Head of caudate nucleus (tissue), 42 donors: ENCODE results near the gene IGF2BP1.
"Not testable (repeated sequence)": the region's sequence is repeated elsewhere in the genome, so short reads cannot be mapped to it uniquely, and the experiment has no call there.

ENCODE experiments used
- DNase-seq, 42 donors: peaks; one replicate each; pipeline versions ENCODE4 v3.0.0 to v3.0.0-alpha.2; 2020 to 2021; ENCODE audit warnings: mixed read lengths in 7 of 42
- intact Hi-C: fragments of 100-400 bp; cut with DNase I; formaldehyde crosslinking; loops from one replicate; pipeline ENCODE4 v1.15.0; 2022

The IGF2BP1 gene

GRCh38 chr17:49078248-49078647 is 81.1 kb downstream of the IGF2BP1 start:
- intact Hi-C loops: no loop called here

GRCh38 chr17:49079840-49080663 is 82.9 kb downstream of the IGF2BP1 start:
- no peak for DNase-seq
- intact Hi-C loops: no loop called here

More at GRCh38 chr17:49078248-49078647, 81.1 kb downstream of the IGF2BP1 start:
- no peak for DNase-seq

GRCh38 chr17:49082231-49082630 is 85.0 kb downstream of the IGF2BP1 start:
- intact Hi-C loops: no loop called here
- DNase-seq: no peak

GRCh38 chr17:49085046-49085445 is 87.9 kb downstream of the IGF2BP1 start:
- intact Hi-C loops, DNase-seq: not testable (repeated sequence)

GRCh38 chr17:49085565-49086315 is 88.6 kb downstream of the IGF2BP1 start:
- intact Hi-C loops: no loop called here
- no peak for DNase-seq

- intact Hi-C loops: no loop called here
- no peak for DNase-seq
These were observed 89.1 kb downstream of the IGF2BP1 start for GRCh38 chr17:49086316-49086605.

GRCh38 chr17:49086649-49087048 is 89.5 kb downstream of the IGF2BP1 start:
- intact Hi-C loops: no loop called here
- no peak for DNase-seq

GRCh38 chr17:49089094-49089493 is 91.9 kb downstream of the IGF2BP1 start:
- peak in 1 of 42 donors; percentile 0 for DNase-seq

GRCh38 chr17:49090878-49091594 is 93.9 kb downstream of the IGF2BP1 start:
- no peak for DNase-seq
- intact Hi-C loops: no loop called here

More at GRCh38 chr17:49089094-49089493, 91.9 kb downstream of the IGF2BP1 start:
- intact Hi-C loops: no loop called here

- no peak for DNase-seq
- intact Hi-C loops: no loop called here
These were observed 95.9 kb downstream of the IGF2BP1 start for GRCh38 chr17:49093131-49093530.

- intact Hi-C loops: no loop called here
- DNase-seq: no peak
These were observed 103.4 kb downstream of the IGF2BP1 start for GRCh38 chr17:49100601-49101000.

- DNase-seq: no peak
- intact Hi-C loops: no loop called here
These were observed 103.9 kb downstream of the IGF2BP1 start for GRCh38 chr17:49101054-49101534.

GRCh38 chr17:49103360-49103759 is 106.2 kb downstream of the IGF2BP1 start:
- DNase-seq, intact Hi-C loops: not testable (repeated sequence)

GRCh38 chr17:49104511-49105074 is 107.4 kb downstream of the IGF2BP1 start:
- DNase-seq: no peak
- intact Hi-C loops: no loop called here
